ENCODE measurements around the gene ESPL1. TPM values are rescaled to one million over a fixed set of nuclear protein-coding genes. Genes with fewer than 3 reads are reported as not detected.

The ESPL1 gene
- total and polyA plus RNA-seq, 3 donors from 2014 or later: 16.5 to 30.5 (median 24.5) TPM

DNA sequence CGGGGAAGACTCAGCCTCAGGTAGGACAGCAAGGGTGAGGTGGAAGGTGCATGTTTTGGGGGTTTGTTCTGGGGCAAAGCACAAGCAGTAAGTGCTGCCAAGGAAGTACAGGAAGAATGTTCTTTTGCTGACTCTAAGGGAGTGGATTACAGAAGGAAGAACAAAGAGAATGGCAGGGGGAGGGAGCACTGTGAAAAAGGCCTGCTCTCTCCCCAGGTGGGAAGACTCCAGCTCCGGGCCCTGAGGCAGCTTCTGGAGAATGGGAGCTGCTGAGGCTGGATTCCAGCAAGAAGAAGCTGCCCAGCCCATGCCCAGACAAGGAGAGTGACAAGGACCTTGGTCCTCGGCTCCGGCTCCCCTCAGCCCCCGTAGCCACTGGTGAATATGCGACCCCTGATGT, 20.2 kb downstream of the ESPL1 start:
- Histone ChIP-seq H3K27me3 (no peaks in the 10 kb centered on the region), H3K36me3 (ENCODE audit: low read depth, missing control alignments) (no peaks in the 10 kb centered on the region), H3K4me3 (no peak overlapping the region), H3K4me1 (no peaks in the 10 kb centered on the region), H3K27ac (no peak overlapping the region), H3K9me3 (no peaks in the 10 kb centered on the region)
- TF ChIP-seq, protein P1, sequence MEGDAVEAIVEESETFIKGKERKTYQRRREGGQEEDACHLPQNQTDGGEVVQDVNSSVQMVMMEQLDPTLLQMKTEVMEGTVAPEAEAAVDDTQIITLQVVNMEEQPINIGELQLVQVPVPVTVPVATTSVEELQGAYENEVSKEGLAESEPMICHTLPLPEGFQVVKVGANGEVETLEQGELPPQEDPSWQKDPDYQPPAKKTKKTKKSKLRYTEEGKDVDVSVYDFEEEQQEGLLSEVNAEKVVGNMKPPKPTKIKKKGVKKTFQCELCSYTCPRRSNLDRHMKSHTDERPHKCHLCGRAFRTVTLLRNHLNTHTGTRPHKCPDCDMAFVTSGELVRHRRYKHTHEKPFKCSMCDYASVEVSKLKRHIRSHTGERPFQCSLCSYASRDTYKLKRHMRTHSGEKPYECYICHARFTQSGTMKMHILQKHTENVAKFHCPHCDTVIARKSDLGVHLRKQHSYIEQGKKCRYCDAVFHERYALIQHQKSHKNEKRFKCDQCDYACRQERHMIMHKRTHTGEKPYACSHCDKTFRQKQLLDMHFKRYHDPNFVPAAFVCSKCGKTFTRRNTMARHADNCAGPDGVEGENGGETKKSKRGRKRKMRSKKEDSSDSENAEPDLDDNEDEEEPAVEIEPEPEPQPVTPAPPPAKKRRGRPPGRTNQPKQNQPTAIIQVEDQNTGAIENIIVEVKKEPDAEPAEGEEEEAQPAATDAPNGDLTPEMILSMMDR (IDR thresholded peaks at IDR 0.05): no peak
- no peak for TF ChIP-seq POLR2A (IDR thresholded peaks at IDR 0.05)
- 86 to 94% methylated on average over 6 of the region's 6 CpGs for WGBS, 2 donors
- intact Hi-C loops (cut with DNase I; ENCODE audit: low total_unique reads): no loop called here
- DNase-seq: no peak

DNA sequence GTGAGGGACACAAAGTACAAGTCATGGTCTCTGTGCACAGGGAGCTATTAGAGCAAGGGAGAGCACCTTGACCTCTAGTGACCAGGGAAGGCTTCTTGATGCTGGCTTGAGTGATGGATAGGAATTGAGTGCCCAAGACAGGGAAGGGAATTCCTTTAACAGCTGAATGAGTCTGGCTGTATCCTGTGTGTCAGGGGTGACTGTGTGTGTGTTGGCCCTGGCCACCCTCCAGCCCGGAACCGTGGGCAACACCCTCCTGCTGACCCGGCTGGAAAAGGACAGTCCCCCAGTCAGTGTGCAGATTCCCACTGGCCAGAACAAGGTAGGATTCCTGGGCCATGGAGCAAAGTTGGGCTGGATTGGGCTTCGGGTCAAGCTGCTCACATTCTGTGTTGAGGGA, 21.8 kb downstream of the ESPL1 start:
- Histone ChIP-seq H3K36me3 (ENCODE audit: low read depth, missing control alignments) (no peaks in the 10 kb centered on the region), H3K4me3 (no peak overlapping the region), H3K27me3 (no peaks in the 10 kb centered on the region), H3K9me3 (no peaks in the 10 kb centered on the region), H3K4me1 (no peaks in the 10 kb centered on the region), H3K27ac (no peak overlapping the region)
- DNase-seq: no peak
- TF ChIP-seq POLR2A (IDR thresholded peaks at IDR 0.05): no peak
- TF ChIP-seq, protein P1 (IDR thresholded peaks at IDR 0.05): no peak
- intact Hi-C loops (cut with DNase I; ENCODE audit: low total_unique reads): no loop called here
- WGBS, 2 donors: 78 to 100% methylated on average over 1 to 4 of the region's 4 CpGs

DNA sequence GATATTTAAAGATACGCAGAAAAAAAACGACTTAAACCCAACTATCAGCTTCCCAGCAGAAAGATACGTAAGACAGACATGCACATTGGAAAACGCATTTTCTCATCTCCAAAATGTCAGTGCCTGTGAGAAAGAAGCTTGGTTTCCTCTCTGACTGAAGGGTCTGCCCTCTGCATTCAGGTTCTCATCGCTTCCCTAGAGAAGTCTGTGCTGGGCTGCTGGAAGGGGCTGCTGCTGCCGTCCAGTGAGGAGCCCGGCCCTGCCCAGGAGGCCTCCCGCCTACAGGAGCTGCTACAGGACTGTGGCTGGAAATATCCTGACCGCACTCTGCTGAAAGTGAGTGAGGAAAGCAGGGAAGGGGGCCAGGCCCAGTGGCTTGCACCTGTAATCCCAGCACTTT, 22.6 kb downstream of the ESPL1 start:
- WGBS, 2 donors: 89 to 91% methylated on average over 6 to 9 of the region's 9 CpGs
- DNase-seq: no peak
- no peak for TF ChIP-seq POLR2A (IDR thresholded peaks at IDR 0.05)
- TF ChIP-seq, protein P1 (IDR thresholded peaks at IDR 0.05): no peak
- Histone ChIP-seq H3K27me3 (no peaks in the 10 kb centered on the region), H3K4me1 (no peaks in the 10 kb centered on the region), H3K36me3 (ENCODE audit: low read depth, missing control alignments) (no peaks in the 10 kb centered on the region), H3K4me3 (no peak overlapping the region), H3K27ac (no peak overlapping the region), H3K9me3 (no peaks in the 10 kb centered on the region)
- intact Hi-C loops (cut with DNase I; ENCODE audit: low total_unique reads): no loop called here

DNA sequence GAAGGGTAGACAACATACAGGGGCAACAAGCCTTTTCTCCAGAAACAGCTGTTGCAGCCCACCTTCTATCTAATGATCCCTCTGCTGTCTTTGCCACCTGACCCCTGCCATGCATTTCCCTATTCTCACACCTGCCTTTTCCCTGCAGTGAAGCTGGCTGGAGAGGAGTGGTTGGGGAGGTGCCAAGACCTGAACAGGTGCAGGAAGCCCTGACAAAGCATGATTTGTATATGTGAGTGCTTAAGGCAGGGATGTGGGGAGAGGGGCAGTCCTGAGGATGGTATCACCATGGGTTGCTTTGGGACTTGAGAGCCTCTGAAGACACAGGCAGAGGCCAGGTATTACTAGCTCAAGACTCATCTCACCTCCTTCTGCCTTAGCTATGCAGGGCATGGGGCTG, 24.3 kb downstream of the ESPL1 start:
- TF ChIP-seq POLR2A (IDR thresholded peaks at IDR 0.05): no peak
- TF ChIP-seq, protein P1 (IDR thresholded peaks at IDR 0.05): no peak
- H3K9me3 ChIP-seq: no peaks in the 10 kb centered on the region
- no peak overlapping the region for H3K27ac ChIP-seq
- no peaks in the 10 kb centered on the region for H3K36me3 ChIP-seq (ENCODE audit: low read depth, missing control alignments)
- intact Hi-C loops (cut with DNase I; ENCODE audit: low total_unique reads): no loop called here
- H3K27me3 ChIP-seq: no peaks in the 10 kb centered on the region
- H3K4me1 ChIP-seq: peaks cover 8% of the 10 kb centered on the region
- DNase-seq: no peak
- H3K4me3 ChIP-seq: no peak overlapping the region

DNA sequence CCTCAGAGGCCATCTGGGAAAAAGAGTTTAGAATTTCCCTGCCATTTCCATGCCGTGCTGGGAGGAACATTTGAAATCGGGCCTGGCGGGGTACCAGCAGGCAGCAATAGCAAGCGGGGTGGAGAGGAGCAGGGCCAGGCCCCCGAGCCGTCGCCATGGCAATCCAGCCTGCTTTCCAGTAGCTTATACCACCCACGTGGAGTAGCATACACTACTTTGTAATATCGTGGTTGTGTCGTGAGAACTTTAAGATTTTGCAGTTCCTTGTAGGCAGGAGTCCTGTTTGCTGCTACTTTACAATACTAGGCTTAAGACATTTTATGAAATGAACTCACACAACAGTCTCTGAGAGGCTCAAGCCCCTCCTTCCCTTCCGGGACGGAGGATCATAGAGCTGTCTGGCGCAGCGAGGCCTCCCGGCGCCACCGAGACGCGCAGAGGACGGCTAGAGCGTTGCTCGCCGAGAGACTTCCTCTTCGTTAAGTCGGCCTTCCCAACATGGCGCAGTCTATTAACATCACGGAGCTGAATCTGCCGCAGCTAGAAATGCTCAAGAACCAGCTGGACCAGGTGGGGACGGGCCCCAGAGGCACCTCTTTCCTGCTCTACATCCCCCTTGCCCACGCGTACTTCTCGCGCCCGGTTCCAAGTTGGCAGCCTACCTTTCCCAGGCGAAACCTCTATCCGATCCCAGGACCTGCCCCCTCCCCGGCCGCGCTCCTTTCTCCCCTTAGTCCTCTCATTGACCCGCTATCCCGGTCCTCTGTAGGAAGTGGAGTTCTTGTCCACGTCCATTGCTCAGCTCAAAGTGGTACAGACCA, 27.2 kb downstream of the ESPL1 start, which contains the start of gene PFDN5:
TSS of gene PFDN5 (plus strand) at position 473 of the 821 bp plus-strand sequence. CDS start at position 499, 26 bp downstream.
- Histone ChIP-seq H3K9me3 (no peaks in the 10 kb centered on the region), H3K27ac (peak within 1 kb of the TSS; percentile 88 to 90), H3K36me3 (ENCODE audit: low read depth, missing control alignments) (no peaks in the 10 kb centered on the region), H3K4me1 (peaks cover 16% of the 10 kb centered on the region), H3K27me3 (no peaks in the 10 kb centered on the region), H3K4me3 (peak within 1 kb of the TSS; percentile 88 to 93)
- DNase-seq: peak; percentile 95
- TF ChIP-seq, protein P1 (IDR thresholded peaks at IDR 0.05): peak in 1 of 3 experiments; percentile 23
- peak; percentile 47 for TF ChIP-seq POLR2A (IDR thresholded peaks at IDR 0.05)
- WGBS, 2 donors: 1% methylated on average over 41 to 42 of the region's 42 CpGs
- intact Hi-C loops (cut with DNase I; ENCODE audit: low total_unique reads): no loop called here
